ENCODE data around the gene TNK1.

The TNK1 gene

GRCh38 chr17:7351665-7352502, 29.0 kb upstream of the TNK1 start, which contains the start of gene KCTD11:
TSS of gene KCTD11 (plus strand) at chr17:7352162.
- CTCF ChIA-PET = interaction anchor here (0.6 to 3.5 kb wide), 5 partner anchors 9 to 366 kb away, joined by 3 to 14 read pairs (median 4); partner anchors contain the start of genes DNAH2 and SENP3
- Histone ChIP-seq H3K36me3 (ENCODE audit: control insufficient read depth in 2 of 2, insufficient read depth in 1 of 2, low read length in 2 of 2) (no peaks in the 10 kb centered on the region), H3K4me1 (ENCODE audit: control insufficient read depth, insufficient read depth, low read length) (peaks cover 14% of the 10 kb centered on the region), H3K4me3 (ENCODE audit: low read depth, low read length) (peak within 1 kb of the TSS; percentile 70), H3K9me3 (ENCODE audit: control insufficient read depth, insufficient read depth, low read depth, low read length) (no peaks in the 10 kb centered on the region), H3K27ac (ENCODE audit: extremely low read depth, low read depth, low read length) (peak within 1 kb of the TSS; percentile 90)
- POLR2A ChIA-PET = interaction anchor here (0.6 to 2.1 kb wide), 6 partner anchors 10 to 336 kb away, joined by 3 to 11 read pairs (median 5); partner anchors contain the start of genes POLR2A, TMEM256, TP53 and WRAP53
- TF ChIP-seq ZBTB8A (tag by site-specific recombination; IDR thresholded peaks at IDR 0.05) (no peak; the same call in 1 of the 2 replicates), ZNF585B (tag by site-specific recombination; IDR thresholded peaks at IDR 0.05) (no peak), ZNF48 (tag by site-specific recombination; IDR thresholded peaks at IDR 0.05) (no peak), ZNF645 (tag by site-specific recombination; IDR thresholded peaks at IDR 0.05) (no peak), ZNF423 (tag by site-specific recombination; IDR thresholded peaks at IDR 0.05) (peak; percentile 91), ZNF335 (tag by site-specific recombination; conservative IDR thresholded peaks at IDR 0.05) (peak; percentile 73), ZNF501 (tag by site-specific recombination; IDR thresholded peaks at IDR 0.05) (no peak), ZNF600 (tag by site-specific recombination; IDR thresholded peaks at IDR 0.05) (peak; percentile 63; the same call in 1 of the 2 replicates), MYNN (tag by site-specific recombination; IDR thresholded peaks at IDR 0.05; ENCODE audit: borderline replicate concordance) (no peak), PRDM10 (tag by site-specific recombination; IDR thresholded peaks at IDR 0.05) (0 out of 2 replicates have a peak, but pooled peaks have one; percentile 54), IKZF3 (tag by site-specific recombination; IDR thresholded peaks at IDR 0.05) (peak; percentile 97), ZSCAN16 (tag by site-specific recombination; IDR thresholded peaks at IDR 0.05) (no peak), SP7 (tag by site-specific recombination; IDR thresholded peaks at IDR 0.05) (peak; percentile 40; the same call in 1 of the 2 replicates), KLF7 (tag by site-specific recombination; IDR thresholded peaks at IDR 0.05; ENCODE audit: borderline replicate concordance) (peak; percentile 63; the same call in 1 of the 2 replicates), ZBTB10 (tag by site-specific recombination; IDR thresholded peaks at IDR 0.05) (no peak; the same call in 1 of the 2 replicates), MZF1 (tag by site-specific recombination; IDR thresholded peaks at IDR 0.05; ENCODE audit: borderline replicate concordance) (0 out of 2 replicates have a peak, but pooled peaks have one; percentile 22), ZNF791 (tag by site-specific recombination; IDR thresholded peaks at IDR 0.05) (no peak), ZSCAN30 (tag by site-specific recombination; IDR thresholded peaks at IDR 0.05) (peak; percentile 45; the same call in 1 of the 2 replicates), ZBTB6 (tag by site-specific recombination; IDR thresholded peaks at IDR 0.05) (peak; percentile 78), ZBTB11 (tag by site-specific recombination; conservative IDR thresholded peaks at IDR 0.05; ENCODE audit: low read depth) (peak; percentile 28; the same call in 1 of the 2 replicates), ZNF366 (tag by site-specific recombination; conservative IDR thresholded peaks at IDR 0.05) (no peak), EGR2 (tag by site-specific recombination; IDR thresholded peaks at IDR 0.05; ENCODE audit: low read depth) (peak; percentile 93), GLIS2 (tag by site-specific recombination; IDR thresholded peaks at IDR 0.05) (peak; percentile 85), ZNF837 (tag by site-specific recombination; IDR thresholded peaks at IDR 0.05) (no peak)

All from HEK293 (cell line).